HG03442 (cell line): ENCODE data around the gene WDR73.
A peak's percentile ranks its signal among the peaks of the same experiment; 100 is the strongest.
"Not testable (repeated sequence)": the region's sequence is repeated elsewhere in the genome, so short reads cannot be mapped to it uniquely, and the experiment has no call there.

Experiments
- ATAC-seq: cut with Tn5 transposase; IDR thresholded peaks from one replicate; pipeline ENCODE4 v1.9.1; 2021; ENCODE audit warnings: mild to moderate bottlenecking, moderate library complexity; ENCODE audit not compliant: unreplicated experiment

Gene WDR73

DNA sequence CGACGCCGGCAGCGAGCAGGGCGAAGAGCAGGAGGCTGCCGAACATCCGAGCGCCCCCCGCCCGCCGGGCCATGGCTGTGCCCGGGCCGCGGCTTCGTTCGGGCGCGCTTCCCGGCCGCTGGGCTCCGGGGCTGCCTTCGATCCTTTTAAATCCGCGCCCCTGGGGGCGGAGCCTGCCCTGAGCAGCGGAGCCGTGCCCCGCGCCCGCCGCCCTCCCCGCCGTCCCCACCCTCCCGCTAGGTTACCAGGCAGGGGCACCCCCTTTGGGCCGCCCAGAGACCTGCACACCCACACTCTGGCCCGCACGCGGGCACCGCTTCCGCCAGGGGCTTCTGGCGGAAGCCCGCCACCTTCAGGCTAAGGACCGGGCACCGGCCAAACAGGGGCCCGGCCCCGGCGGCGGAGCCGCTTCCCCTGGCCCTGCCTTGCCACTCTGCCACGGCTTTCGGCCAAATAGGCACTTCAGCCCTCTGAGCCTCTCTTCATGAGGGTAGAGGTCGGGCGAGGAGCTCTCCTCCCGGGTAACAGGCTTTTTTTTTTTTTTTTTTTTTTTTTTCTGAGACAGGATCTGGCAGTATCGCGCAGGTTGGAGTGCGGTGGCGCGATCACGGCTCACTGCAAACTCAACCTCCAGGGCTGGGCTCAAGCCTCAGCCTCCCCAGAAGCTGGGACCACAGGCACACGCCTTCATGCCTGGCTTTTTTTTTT is 4.2 kb upstream of the WDR73 start, which contains the start of gene NMB:
Gene NMB (minus strand): TSS at position 120 of the 708 bp plus-strand sequence. CDS start 47 bp downstream, at position 73.
- ATAC-seq: peak; percentile 58

GRCh38 chr15:84657748-84658079 is 3.6 kb upstream of the WDR73 start:
- ATAC-seq: no peak

- ATAC-seq: no peak
These were observed 2.9 kb upstream of the WDR73 start for GRCh38 chr15:84656972-84657371.

- no peak for ATAC-seq
These were observed 788 bp upstream of the WDR73 start for GRCh38 chr15:84654689-84655453.

- no peak for ATAC-seq
These were observed 536 bp downstream of the WDR73 start for GRCh38 chr15:84653584-84653909.

DNA sequence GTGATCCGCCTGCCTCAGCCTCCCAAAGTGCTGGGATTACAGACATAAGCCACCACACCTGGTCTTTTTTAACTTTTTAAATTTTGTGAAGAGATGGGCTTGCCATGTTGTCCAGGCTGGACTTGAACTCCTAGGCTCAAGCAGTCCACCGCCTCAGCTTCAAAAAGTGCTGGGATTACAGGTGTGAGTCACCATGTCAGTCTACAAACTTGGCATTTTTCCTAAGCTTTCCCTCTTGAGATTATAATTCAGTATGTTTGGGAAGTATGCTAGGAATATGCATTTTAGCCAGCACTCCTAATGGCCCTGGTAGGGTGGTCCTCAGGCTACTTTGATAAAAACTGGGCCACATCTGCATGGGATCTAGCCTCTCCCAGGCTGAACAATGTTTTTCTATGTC is 4.4 kb downstream of the WDR73 start:
- no peak for ATAC-seq

- ATAC-seq: no peak
These were observed 5.5 kb downstream of the WDR73 start for GRCh38 chr15:84648539-84648938.

DNA sequence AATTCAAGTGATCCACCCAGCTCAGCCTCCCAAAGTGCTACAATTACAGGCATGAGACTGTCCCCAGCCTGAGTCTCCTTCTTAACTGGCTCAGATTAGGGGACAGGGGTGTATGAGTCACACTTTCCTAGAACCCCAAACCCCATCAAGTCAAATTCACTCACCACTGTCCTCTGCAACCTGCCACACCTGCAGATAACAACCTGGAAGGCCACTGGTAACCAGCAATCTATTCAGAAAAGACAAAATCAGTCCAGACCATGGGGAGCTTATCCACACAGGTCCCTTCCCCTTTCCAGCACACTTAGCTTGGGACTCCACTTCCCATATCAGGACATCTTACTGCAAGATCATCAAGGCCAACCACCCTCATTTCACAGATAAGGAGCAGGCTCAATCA is 6.4 kb downstream of the WDR73 start:
- no peak for ATAC-seq

DNA sequence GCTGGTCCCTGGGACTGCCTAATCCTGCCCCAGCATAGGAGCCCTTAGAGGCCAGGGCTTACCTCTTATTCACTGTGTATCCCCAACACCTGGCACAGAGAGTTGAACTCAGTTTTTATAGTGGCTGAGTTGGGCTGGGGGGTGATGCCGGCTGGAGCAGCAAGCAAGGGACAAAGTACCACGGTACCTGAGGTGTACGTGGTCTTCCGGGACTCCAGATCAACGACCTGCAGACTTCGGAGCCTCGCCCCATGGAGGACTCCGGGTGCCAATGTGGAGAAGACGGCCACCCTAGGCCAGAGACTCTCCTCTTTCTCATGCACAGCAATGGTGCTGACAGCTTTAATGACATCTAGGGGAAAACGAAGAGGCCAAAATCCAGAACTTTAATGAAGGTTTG is 8.1 kb downstream of the WDR73 start:
- no peak for ATAC-seq

DNA sequence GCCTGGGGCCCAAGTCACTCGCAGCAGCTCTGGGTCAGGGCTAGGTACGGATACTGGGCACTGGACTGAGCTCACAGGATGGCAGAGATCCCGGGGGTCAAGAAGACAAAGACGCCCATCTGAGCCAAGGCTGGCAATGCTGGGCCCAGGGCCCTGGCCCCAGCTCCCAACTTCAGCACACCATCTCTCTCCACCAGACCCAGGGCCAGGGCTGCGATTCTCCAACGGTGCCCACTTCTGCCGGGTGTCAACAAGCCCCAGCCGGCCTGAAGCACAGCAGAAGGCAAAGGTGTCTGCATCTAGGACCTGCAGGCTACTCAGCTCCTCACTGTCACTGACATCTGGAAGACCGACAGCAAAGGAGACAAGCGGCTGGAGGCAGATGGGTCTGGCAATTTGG is 8.6 kb downstream of the WDR73 start:
- ATAC-seq: no peak

DNA sequence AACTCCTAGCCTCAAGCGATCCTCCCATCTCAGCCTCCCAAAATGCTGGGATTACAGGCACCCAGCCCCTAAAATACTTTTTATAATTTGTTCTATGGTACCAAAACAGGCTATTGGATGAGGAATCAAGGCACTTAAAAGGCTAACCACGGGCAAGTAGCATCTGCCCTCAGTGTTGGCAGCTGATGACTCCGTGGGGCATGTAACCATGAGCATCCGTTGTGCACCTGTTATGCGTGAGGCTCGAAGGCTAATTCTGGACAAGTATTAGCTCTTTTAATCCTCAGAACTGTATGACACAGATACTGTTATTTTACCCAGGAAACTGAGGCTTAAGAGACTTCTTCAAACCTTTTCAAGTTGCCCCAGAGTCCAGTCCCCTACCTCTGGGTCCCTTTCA is 10.2 kb downstream of the WDR73 start:
- ATAC-seq: no peak

DNA sequence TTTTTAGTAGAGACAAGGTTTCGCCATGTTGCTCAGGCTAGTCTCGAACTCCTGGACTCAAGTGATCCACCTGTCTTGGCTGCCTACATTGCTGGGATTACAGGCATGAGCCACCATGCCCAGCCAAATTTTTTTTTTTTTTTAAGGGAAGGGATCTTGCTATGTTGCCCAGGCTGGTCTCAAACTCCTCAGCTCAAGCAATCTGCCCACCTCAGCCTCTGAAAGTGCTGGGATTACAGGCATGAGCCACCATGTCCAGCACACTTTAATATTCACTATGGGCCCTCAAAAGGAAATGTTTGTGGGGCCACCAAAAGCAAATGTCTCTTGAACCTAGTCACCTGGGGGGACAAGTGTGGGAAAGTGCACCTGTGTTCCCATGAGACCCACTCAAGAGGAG is 11.4 kb downstream of the WDR73 start:
- not testable (repeated sequence) for ATAC-seq

- ATAC-seq: not testable (repeated sequence)
These were observed 12.2 kb downstream of the WDR73 start for GRCh38 chr15:84641871-84642270.

DNA sequence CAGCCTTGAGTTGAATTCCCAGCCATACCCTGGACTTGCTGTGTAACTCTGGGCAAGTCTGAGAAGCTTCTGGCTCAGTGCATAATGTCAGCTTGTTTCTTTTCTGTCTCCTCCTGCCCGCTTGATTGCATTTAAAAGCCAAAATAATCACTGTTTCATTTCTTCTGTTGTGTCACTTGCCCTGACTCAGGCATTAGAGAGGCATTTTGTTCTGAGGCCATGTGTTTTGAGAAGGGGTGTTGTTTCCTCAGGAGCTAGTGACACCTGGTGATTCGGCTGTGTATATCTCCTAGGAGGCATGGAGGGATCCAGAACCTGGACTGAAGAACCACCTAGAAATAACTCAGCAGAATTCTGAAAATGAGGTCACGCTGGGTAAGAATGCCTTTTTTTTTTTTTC is 16.0 kb downstream of the WDR73 start:
- ATAC-seq: no peak

DNA sequence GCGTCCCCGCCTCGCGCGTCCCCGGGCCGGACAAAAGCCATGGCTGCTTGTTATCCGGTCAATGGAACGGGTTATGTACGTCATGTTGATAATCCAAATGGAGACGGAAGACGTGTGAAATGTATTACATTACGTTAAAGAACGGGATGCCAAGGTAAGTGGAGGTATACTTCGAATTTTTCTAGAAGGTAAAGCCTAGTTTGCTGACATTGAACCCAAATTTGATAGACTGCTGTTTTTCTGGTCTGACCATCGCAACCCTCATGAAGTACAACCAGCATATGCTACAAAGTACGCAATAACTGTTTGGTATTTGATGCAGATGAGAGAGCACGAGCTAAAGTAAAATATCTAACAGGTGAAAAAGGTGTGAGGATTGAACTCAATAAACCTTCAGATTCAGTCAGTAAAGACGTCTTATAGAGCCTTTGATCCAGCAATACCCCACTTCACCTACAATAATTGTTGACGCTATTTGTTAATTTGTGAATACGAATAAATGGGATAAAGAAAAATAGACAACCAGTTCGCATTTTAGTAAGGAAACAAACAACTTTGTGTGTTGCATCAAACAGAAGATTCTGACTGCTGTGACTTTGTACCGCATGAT is 19.8 kb downstream of the WDR73 start:
- ATAC-seq: no peak

DNA sequence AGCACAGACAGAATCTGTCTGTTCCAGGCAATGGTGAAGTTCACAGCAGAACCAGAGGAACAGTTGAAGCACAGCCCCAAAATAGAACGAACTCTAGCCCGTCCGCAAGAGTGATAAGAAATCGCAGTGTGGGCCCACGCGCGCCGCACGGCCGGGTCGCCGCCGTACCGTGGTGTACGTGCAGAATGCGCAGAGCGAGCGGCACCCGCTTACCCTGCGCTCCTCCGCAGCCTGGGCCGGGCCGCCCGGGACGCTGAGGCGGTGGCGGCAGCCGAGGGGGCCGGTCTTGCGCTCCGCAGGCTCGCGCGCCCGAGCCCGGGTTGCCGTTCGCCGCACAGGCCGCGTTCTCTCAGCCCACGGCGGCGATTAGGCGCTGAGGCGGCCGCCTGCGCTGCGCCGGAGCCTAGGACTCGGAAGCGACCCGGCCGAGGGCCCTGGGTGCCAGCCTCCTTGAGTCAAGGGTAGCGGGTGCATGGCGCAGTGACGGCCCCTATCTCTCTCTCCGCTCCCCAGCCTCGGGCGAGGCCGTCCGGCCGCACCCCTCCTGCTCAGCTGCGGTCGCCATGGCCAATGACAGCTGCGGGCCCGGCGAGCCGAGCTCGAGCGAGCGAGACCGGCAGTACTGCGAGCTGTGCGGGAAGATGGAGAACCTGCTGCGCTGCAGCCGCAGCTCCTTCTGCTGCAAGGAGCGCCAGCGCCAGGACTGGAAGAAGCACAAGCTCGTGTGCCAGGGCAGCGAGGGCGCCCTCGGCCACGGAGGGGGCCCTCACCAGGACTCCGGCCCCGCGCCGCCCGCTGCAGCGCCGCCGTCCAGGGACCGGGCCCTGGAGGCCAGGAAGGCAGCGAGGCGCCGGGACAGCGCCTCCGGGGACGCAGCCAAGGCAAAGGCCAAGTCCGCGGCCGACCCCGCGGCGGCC is 20.5 kb downstream of the WDR73 start:
- ATAC-seq: peak; percentile 38

DNA sequence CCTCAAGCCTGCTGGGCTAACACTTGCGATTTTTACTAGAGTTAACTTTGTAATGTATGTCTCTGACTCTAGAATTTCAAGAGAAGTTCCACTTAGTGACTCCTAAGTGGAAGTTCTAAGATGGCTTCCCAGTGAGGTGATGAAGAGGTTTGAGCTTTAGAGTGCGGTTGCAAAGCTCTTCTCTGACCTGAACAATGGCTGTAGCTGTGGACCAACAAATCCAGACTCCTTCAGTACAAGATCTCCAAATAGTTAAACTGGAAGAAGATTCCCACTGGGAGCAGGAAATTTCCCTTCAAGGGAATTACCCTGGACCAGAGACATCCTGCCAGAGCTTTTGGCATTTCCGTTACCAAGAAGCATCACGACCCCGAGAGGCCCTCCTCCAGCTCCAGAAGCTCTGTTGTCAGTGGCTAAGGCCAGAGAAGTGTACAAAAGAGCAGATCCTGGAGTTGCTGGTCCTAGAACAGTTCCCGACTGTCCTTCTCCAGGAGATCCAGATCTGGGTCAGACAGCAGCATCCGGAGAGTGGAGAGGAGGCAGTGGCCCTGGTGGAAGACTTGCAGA is 22.3 kb downstream of the WDR73 start:
- no peak for ATAC-seq

GRCh38 chr15:84629033-84629432 is 25.1 kb downstream of the WDR73 start:
- no peak for ATAC-seq

DNA sequence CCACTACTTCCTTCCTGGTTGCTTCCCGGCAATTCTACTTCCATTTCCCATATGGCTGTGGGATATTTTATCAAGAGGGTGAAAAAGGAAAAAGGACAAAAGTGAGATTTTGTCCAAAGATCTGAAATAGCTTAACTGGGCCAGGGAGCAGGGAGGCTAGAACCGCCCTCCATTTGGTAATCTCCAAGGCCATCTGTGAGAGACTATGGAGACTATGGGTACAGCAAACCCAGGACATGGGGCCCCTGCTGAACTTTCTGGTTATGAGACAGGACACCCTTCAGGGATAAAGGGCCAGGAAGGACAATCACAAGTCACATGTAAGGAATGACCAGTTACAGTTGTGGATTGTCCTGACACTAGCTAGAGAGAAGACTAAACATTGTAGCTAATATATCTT is 29.0 kb downstream of the WDR73 start:
- no peak for ATAC-seq

GRCh38 chr15:84624359-84624758 is 29.7 kb downstream of the WDR73 start:
- ATAC-seq: no peak
